Smooth muscle cell (in vitro differentiated cells): ENCODE data around the gene MRPL21. TPM values are rescaled to one million over a fixed set of nuclear protein-coding genes. Genes with fewer than 3 reads are reported as not detected.
A peak's percentile ranks its signal among the peaks of the same experiment; 100 is the strongest.

Source experiments
- DNase-seq: peaks from one replicate; lab custom pipeline; 2025; ENCODE audit not compliant: unreplicated experiment; lab: John Stamatoyannopoulos, UW
- H2AFZ ChIP-seq: fragments of 200-600 bp; sonication (generic); 2 replicates; pipeline ENCODE4 v1.6.0; 2016; ENCODE audit warnings: antibody characterized with exemption, low read depth, mild to moderate bottlenecking
- H3F3A ChIP-seq: fragments of 200-600 bp; sonication (generic); 2 replicates; pipeline ENCODE4 v1.6.0; 2017; ENCODE audit warnings: antibody characterized with exemption, low read depth
- H3K27ac ChIP-seq: fragments of 200-600 bp; sonication (generic); 2 replicates; pipeline ENCODE4 v1.5.1; 2016; ENCODE audit warnings: low read depth, mild to moderate bottlenecking
- H3K27me3 ChIP-seq: fragments of 200-600 bp; sonication (generic); 2 replicates; pipeline ENCODE4 v1.6.1; 2016; ENCODE audit warnings: low read depth, mild to moderate bottlenecking
- H3K36me3 ChIP-seq: fragments of 200-600 bp; sonication (generic); 2 replicates; pipeline ENCODE4 v1.5.1; 2016; ENCODE audit warnings: low read depth
- H3K4me1 ChIP-seq: fragments of 200-600 bp; sonication (generic); 2 replicates; pipeline ENCODE4 v1.5.1; 2016; ENCODE audit warnings: low read depth
- H3K4me2 ChIP-seq: fragments of 200-600 bp; sonication (generic); 2 replicates; pipeline ENCODE4 v1.6.0; 2016; ENCODE audit warnings: mild to moderate bottlenecking
- H3K4me3 ChIP-seq: fragments of 200-600 bp; sonication (generic); 2 replicates; pipeline ENCODE4 v1.5.1; 2016; ENCODE audit warnings: mild to moderate bottlenecking
- H3K79me2 ChIP-seq: fragments of 200-600 bp; sonication (generic); 2 replicates; pipeline ENCODE4 v1.6.0; 2016; ENCODE audit warnings: low read depth, mild to moderate bottlenecking
- H3K9ac ChIP-seq: fragments of 200-600 bp; sonication (generic); 2 replicates; pipeline ENCODE4 v1.6.0; 2016; ENCODE audit warnings: low read depth
- H3K9me3 ChIP-seq: fragments of 200-600 bp; sonication (generic); replicated peaks from 2 replicates; pipeline ENCODE4 v1.5.1; 2016; ENCODE audit warnings: low read depth
- H4K20me1 ChIP-seq: fragments of 200-600 bp; sonication (generic); 2 replicates; pipeline ENCODE4 v1.6.0; 2016; ENCODE audit warnings: low read depth
- WGBS: methylation state at CpG from one replicate; pipeline ENCODE4 v1.1.7; 2016; ENCODE audit warnings: low lambda C conversion rate; 5-methylcytosine and 5-hydroxymethylcytosine counted together
- polyA plus RNA-seq: library from polyadenylated mRNA; unstranded; fragments of >200 nt; fragmentation: Nextera tagmentation; extraction: Ambion mirVana; gene quantifications from 2 replicates; pipeline ENCODE4 v1.2.1, GENCODE V29; 2016
- total RNA-seq: library from RNA; depleted of rRNA; stranded (reverse); fragments of >200 nt; gene quantifications from 2 replicates; pipeline ENCODE4 v1.2.3, GENCODE V29; 2014
- TF ChIP-seq, protein P1 (sequence below): fragments of 200-600 bp; sonication (generic); IDR thresholded peaks from 2 replicates; pipeline ENCODE4 v1.5.1; 2017; ENCODE audit warnings: borderline replicate concordance, mild to moderate bottlenecking, antibody characterized with exemption; ENCODE audit not compliant: insufficient read depth, poor library complexity, severe bottlenecking

Gene MRPL21
- total and polyA plus RNA-seq, 2 experiments from 2014 or later, result 41.2 to 110 TPM

DNA sequence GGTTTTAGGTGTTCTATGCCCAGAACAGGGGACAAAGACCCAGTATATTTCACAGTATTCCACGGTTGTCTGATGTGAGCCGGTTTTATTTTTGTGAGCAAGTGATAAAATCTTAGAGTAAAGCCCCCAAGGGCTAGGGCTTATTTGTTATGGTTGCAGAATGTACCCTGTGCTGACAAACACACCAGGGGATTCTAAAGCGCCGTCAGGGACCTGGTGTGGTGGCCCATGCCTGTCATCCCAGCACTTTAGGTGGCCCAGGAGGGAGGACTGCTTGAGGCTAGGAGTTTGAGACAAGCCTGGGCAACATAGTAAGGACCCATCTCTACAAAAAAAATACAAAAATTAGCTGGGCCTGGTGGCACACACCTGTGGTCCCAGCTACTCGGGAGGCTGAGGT, 22.8 kb downstream of the MRPL21 start:
- H3K27me3 ChIP-seq, result no peaks in the 10 kb centered on the region
- no peak overlapping the region for H3K4me2 ChIP-seq
- TF ChIP-seq, protein P1, sequence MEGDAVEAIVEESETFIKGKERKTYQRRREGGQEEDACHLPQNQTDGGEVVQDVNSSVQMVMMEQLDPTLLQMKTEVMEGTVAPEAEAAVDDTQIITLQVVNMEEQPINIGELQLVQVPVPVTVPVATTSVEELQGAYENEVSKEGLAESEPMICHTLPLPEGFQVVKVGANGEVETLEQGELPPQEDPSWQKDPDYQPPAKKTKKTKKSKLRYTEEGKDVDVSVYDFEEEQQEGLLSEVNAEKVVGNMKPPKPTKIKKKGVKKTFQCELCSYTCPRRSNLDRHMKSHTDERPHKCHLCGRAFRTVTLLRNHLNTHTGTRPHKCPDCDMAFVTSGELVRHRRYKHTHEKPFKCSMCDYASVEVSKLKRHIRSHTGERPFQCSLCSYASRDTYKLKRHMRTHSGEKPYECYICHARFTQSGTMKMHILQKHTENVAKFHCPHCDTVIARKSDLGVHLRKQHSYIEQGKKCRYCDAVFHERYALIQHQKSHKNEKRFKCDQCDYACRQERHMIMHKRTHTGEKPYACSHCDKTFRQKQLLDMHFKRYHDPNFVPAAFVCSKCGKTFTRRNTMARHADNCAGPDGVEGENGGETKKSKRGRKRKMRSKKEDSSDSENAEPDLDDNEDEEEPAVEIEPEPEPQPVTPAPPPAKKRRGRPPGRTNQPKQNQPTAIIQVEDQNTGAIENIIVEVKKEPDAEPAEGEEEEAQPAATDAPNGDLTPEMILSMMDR, result no peak
- no peak overlapping the region for H3K9ac ChIP-seq
- no peak overlapping the region for H2AFZ ChIP-seq
- no peaks in the 10 kb centered on the region for H3K4me1 ChIP-seq
- H4K20me1 ChIP-seq, result no peaks in the 10 kb centered on the region
- WGBS, result 93% methylated on average over 5 of the region's 5 CpGs
- H3F3A ChIP-seq, result no peaks in the 10 kb centered on the region
- no peak overlapping the region for H3K27ac ChIP-seq
- H3K9me3 ChIP-seq, result no peaks in the 10 kb centered on the region
- no peak for DNase-seq
- H3K79me2 ChIP-seq, result no peaks in the 10 kb centered on the region
- H3K36me3 ChIP-seq, result no peaks in the 10 kb centered on the region
- H3K4me3 ChIP-seq, result no peak overlapping the region

DNA sequence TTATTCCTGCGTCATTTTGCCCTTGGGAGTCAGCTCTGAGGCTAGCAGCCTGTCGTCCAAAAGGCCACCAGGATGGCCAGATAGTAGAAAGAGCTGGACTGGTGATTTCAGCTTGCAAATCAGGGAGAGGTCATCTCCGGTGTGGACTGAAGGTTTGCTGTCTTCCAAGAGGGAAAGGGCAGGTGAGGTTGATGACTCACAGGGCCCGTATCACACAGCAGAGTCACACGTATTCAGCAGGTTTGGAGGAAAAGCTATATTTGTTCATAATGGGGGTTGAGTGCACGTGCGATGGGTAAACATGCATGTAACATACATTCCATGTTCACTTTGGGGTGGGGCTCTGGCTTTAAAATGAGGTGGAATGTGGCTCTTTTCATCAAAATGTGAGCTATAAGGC, 25.6 kb downstream of the MRPL21 start:
- no peak overlapping the region for H3K4me2 ChIP-seq
- no peak overlapping the region for H2AFZ ChIP-seq
- DNase-seq, result no peak
- H3K27me3 ChIP-seq, result no peaks in the 10 kb centered on the region
- H3K79me2 ChIP-seq, result no peaks in the 10 kb centered on the region
- WGBS, result 89% methylated on average over 7 of the region's 7 CpGs
- TF ChIP-seq, protein P1, result no peak
- no peaks in the 10 kb centered on the region for H3K4me1 ChIP-seq
- no peaks in the 10 kb centered on the region for H3K9me3 ChIP-seq
- H3K4me3 ChIP-seq, result no peak overlapping the region
- no peaks in the 10 kb centered on the region for H3F3A ChIP-seq
- H3K27ac ChIP-seq, result no peak overlapping the region
- H4K20me1 ChIP-seq, result no peaks in the 10 kb centered on the region
- H3K9ac ChIP-seq, result no peak overlapping the region
- no peaks in the 10 kb centered on the region for H3K36me3 ChIP-seq

DNA sequence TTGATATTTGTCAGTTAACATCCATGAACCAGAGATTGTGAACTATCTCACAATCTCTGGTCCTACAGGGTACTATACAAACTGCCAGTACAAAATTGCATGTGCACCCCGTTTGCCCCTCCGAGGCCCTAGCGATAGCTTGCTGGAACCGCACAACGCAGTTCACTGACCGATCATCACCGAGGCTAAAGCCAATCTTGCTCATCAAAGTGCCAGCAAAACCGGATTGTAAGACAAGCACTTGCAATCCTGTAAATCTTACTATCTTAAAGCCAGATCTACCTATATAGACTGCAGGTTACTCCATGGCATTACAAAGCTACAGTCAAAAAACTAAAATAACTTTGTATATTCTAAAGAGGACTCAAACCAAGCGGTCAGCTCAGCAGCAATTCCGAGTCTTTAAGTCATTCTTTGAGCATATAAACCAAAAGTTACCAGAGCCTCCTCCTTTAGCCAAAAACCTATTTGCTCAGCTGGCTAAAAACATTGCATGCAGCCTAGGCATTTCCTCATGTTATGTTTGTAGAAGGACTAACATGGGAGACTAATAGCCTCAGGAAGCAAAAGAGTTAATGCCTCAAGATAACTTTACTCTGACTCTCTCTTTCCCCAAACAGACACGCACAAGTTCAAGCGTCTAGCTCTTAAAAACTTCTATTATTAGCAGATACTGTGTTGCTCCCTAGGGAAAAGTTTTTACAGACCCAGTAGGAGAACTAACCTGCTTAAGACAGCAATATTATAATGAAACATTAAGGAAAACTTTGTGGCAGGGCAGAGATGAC, 31.2 kb downstream of the MRPL21 start:
- H3K27ac ChIP-seq, result no peak overlapping the region
- H3K36me3 ChIP-seq, result no peaks in the 10 kb centered on the region
- H4K20me1 ChIP-seq, result no peaks in the 10 kb centered on the region
- no peak overlapping the region for H3K9ac ChIP-seq
- 74% methylated on average over 12 of the region's 12 CpGs for WGBS
- no peaks in the 10 kb centered on the region for H3F3A ChIP-seq
- no peaks in the 10 kb centered on the region for H3K9me3 ChIP-seq
- no peaks in the 10 kb centered on the region for H3K79me2 ChIP-seq
- H2AFZ ChIP-seq, result no peak overlapping the region
- H3K4me1 ChIP-seq, result no peaks in the 10 kb centered on the region
- no peaks in the 10 kb centered on the region for H3K27me3 ChIP-seq
- no peak overlapping the region for H3K4me3 ChIP-seq
- no peak overlapping the region for H3K4me2 ChIP-seq
- no peak for DNase-seq
- TF ChIP-seq, protein P1, result no peak

DNA sequence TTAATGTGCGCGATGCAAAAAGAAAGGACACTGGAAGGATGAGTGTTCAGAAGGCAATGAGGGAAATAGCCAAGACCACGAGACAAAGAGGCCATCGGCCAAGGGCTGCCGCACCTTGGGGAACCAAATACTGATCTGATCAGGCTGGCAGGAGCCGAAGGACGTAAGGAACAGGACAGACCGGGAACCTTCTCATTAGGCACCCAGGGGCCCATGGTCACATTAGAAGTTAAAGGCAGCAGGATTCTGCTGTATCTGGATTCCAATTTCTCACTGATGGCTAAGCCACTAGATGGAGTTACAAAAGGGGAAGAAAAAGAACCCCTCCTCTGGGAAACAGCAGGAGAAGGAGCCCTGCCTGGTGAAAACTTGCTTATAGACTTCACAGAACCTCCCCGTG, 33.2 kb downstream of the MRPL21 start:
- Histone ChIP-seq H4K20me1 (no peaks in the 10 kb centered on the region), H3F3A (no peaks in the 10 kb centered on the region), H3K9me3 (no peaks in the 10 kb centered on the region), H3K4me3 (peak overlapping the region; percentile 56), H3K36me3 (no peaks in the 10 kb centered on the region), H3K27ac (no peak overlapping the region), H3K79me2 (no peaks in the 10 kb centered on the region), H3K4me2 (peak overlapping the region; percentile 92), H3K9ac (no peak overlapping the region), H2AFZ (peak overlapping the region; percentile 15), H3K4me1 (no peaks in the 10 kb centered on the region), H3K27me3 (no peaks in the 10 kb centered on the region)
- no peak for DNase-seq
- 52% methylated on average over 9 of the region's 9 CpGs for WGBS
- TF ChIP-seq, protein P1, result no peak
